Measurements from ENCODE around the gene FOSB.

FOSB gene

DNA sequence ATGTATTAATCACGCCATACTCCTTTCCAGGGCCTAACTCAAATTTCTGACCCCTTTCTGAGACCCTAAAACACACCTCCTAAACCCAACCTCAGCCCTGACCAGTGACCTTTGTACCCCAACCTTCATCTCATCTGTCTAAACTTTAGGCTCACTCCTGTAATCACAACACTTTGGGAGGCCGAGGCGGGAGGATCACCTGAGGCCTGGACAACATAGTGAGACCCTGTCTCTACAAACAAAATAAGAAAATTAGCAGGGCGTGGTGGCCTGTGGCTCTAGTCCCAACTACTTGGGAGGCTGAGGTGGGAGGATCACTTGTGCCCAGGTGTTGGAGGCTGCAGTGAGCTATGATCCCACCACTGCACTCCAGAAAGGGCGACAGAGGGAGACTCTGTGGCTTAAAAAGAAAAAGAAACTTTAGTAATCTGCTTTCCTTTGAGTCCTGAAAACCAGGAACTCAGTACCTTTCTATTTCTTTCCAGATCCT is 24.4 kb downstream of the FOSB start:
- Histone ChIP-seq H3K36me3 (ENCODE audit: control insufficient read depth, insufficient read depth, low read length, severe bottlenecking) (no peaks in the 10 kb centered on the region), H3K4me3 (ENCODE audit: low read length) (peak overlapping the region; percentile 94), H3K27me3 (replicated peaks; ENCODE audit: control insufficient read depth, insufficient read depth, low read length) (no peaks in the 10 kb centered on the region), H3K9ac (ENCODE audit: low read length) (peak overlapping the region; percentile 89), H3K4me1 (ENCODE audit: control insufficient read depth, insufficient read depth, low read length) (peaks cover 2% of the 10 kb centered on the region), H3K9me3 (ENCODE audit: control insufficient read depth, low read length) (no peaks in the 10 kb centered on the region)
- DNase-seq (ENCODE audit: low read depth) = no peak

DNA sequence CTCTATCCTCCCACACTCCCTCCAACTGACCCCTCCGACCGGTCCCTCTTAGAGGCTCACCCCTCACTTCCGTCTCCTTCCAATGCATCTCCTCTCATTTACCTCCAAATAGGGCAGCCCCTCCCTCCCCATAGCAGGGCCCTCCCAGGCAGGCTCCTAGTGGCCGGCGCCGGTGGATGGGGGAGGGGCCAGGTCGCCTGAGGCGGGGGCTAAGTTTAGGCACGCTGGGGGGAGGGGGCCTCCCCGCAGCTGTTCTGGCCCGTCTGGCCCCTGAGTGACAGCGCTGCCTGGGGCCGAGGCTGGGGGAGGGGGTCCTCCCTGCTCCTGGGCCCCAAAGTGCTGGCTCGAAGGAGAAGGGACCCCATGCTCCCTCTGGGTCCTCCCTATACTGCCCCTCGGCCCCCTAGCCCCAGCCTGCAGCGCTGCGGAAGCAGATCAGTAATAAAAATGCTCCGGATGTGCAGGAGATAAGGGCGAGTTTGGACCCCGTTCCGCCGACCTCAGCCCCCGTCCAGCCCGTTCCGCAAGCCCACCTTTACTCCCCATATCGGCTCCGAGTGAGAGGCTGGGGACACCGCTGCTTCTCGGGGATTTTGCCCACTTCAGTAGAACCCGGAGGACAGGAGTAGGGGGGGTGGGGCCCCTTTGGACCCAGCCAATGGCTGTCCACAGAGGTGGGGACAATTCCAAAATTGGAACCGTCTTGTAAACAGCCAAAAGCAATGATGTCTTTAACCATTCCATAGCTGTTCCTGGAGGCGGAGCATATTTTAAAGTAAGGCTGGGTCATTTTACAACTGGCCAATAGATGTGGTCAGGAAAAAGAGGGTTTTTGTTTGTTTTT is 25.1 kb downstream of the FOSB start:
- Histone ChIP-seq H3K9ac (ENCODE audit: low read length) (peak overlapping the region; percentile 89), H3K27me3 (replicated peaks; ENCODE audit: control insufficient read depth, insufficient read depth, low read length) (no peaks in the 10 kb centered on the region), H3K4me1 (ENCODE audit: control insufficient read depth, insufficient read depth, low read length) (peaks cover 3% of the 10 kb centered on the region), H3K36me3 (ENCODE audit: control insufficient read depth, insufficient read depth, low read length, severe bottlenecking) (no peaks in the 10 kb centered on the region), H3K4me3 (ENCODE audit: low read length) (peak overlapping the region; percentile 94), H3K9me3 (ENCODE audit: control insufficient read depth, low read length) (no peaks in the 10 kb centered on the region)
- DNase-seq (ENCODE audit: low read depth) = peak; percentile 82

DNA sequence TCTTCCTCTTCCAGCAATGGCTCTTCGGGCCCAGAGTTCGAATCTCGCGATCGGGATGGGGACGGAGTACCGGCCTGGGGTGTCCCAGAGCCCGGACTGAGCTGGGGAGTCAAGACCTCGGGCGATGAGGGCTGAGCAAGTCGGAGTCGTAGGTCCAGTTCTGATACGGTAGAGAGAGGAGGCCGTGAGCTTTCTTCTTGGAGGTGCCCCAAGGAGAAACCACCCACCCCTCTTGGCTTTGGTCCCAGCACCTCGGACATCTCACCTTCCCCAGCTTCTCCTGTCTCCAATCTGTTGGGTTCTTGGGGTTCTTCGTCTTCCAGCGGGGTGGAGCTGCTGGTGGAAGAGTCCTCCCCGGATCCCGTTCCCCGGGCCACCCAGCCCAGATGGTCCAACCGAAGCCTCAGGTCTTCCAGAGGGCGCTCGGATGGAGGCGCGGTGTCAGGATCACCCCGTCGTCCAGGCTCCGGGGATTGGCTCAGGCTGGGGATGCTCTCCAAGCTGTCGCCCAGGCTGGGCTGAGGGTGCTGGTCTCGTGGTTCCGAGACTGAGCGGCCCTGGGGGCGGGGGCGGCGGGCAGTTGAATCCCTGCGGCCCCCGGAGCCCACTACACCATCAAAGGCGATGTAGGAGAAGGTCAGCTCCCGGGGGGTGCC is 26.6 kb downstream of the FOSB start:
- DNase-seq (ENCODE audit: low read depth) = no peak
- Histone ChIP-seq H3K9ac (ENCODE audit: low read length) (no peak overlapping the region), H3K4me1 (ENCODE audit: control insufficient read depth, insufficient read depth, low read length) (peaks cover 8% of the 10 kb centered on the region), H3K36me3 (ENCODE audit: control insufficient read depth, insufficient read depth, low read length, severe bottlenecking) (no peaks in the 10 kb centered on the region), H3K4me3 (ENCODE audit: low read length) (no peak overlapping the region), H3K9me3 (ENCODE audit: control insufficient read depth, low read length) (no peaks in the 10 kb centered on the region), H3K27me3 (replicated peaks; ENCODE audit: control insufficient read depth, insufficient read depth, low read length) (no peaks in the 10 kb centered on the region)

DNA sequence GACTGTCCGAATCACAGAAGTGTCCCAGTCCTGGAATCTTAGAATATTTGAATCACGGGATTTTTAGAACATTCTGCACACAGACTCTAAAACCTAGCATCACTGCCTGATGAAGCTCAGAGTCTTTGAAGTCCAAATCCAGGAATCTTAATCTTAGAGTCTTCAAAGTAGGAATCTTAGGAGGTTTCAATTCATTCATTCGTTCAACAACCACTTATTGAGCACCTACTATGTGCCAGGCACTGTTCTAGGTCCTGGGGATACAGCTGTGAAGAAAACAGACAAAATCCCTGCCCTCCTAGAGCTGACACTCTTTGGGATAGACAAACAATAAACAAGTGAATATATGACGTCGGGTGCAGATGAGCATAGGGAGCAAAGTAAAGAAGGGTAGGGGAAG is 27.4 kb downstream of the FOSB start:
- Histone ChIP-seq H3K9me3 (ENCODE audit: control insufficient read depth, low read length) (no peaks in the 10 kb centered on the region), H3K4me1 (ENCODE audit: control insufficient read depth, insufficient read depth, low read length) (peaks cover 8% of the 10 kb centered on the region), H3K27me3 (replicated peaks; ENCODE audit: control insufficient read depth, insufficient read depth, low read length) (no peaks in the 10 kb centered on the region), H3K4me3 (ENCODE audit: low read length) (no peak overlapping the region), H3K36me3 (ENCODE audit: control insufficient read depth, insufficient read depth, low read length, severe bottlenecking) (no peaks in the 10 kb centered on the region), H3K9ac (ENCODE audit: low read length) (no peak overlapping the region)
- DNase-seq (ENCODE audit: low read depth) = no peak

DNA sequence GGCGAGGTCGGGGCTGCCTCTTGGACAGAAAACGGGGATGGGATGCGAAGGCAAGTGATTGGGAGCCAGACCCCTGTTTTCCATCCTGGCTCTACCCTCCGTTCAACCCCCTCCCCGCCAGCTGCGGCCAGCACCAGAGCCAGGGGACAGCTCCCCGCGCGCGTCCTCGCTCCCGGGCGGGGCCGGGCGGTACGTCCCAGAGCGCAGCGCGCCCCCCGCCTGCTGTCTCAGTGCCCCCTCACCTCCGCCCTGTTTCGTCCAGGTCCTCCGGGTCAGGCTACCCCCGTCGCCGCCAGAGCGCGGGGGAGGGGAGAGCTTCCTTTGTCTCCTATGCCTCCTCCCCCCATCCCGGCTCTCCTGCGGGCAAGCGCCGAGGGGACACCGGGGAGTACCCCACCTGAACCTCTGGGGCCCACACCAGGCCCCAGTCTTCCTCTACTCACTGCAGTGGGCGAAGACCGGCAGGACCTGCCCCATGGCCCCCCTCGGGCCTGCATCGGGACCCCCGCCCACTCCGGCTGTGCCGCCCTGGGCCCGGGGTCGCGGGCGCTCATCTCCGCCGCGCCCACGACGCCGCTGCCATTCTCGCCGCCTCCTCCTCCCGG is 28.7 kb downstream of the FOSB start:
- peak; percentile 69 for DNase-seq (ENCODE audit: low read depth)
- Histone ChIP-seq H3K27me3 (replicated peaks; ENCODE audit: control insufficient read depth, insufficient read depth, low read length) (no peaks in the 10 kb centered on the region), H3K4me1 (ENCODE audit: control insufficient read depth, insufficient read depth, low read length) (peaks cover 8% of the 10 kb centered on the region), H3K9ac (ENCODE audit: low read length) (peak overlapping the region; percentile 58), H3K9me3 (ENCODE audit: control insufficient read depth, low read length) (no peaks in the 10 kb centered on the region), H3K4me3 (ENCODE audit: low read length) (peak overlapping the region; percentile 86), H3K36me3 (ENCODE audit: control insufficient read depth, insufficient read depth, low read length, severe bottlenecking) (no peaks in the 10 kb centered on the region)

DNA sequence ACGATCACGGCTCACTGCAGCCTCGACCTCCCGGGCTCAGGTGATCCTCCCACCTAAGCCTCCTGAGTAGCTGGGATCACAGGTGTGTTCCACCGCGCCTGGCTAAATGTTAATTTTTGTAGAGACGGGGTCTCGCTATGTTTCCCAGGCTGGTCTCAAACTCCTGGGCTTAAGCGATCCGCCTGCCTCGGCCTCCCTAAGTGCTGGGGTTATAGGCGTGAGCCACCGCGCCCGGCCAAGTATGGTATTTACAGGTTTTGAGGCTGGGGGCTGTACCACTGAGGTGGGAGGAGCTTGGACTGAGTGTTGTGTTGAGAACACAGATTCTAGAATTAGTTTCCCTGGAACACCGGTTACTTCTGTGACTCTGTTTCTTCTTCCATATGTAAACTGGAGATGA is 30.0 kb downstream of the FOSB start:
- DNase-seq (ENCODE audit: low read depth) = no peak
- no peak overlapping the region for H3K4me3 ChIP-seq (ENCODE audit: low read length)
- no peak overlapping the region for H3K9ac ChIP-seq (ENCODE audit: low read length)
- no peaks in the 10 kb centered on the region for H3K9me3 ChIP-seq (ENCODE audit: control insufficient read depth, low read length)
- H3K4me1 ChIP-seq (ENCODE audit: control insufficient read depth, insufficient read depth, low read length) = peaks cover 8% of the 10 kb centered on the region
- H3K36me3 ChIP-seq (ENCODE audit: control insufficient read depth, insufficient read depth, low read length, severe bottlenecking) = no peaks in the 10 kb centered on the region
- no peaks in the 10 kb centered on the region for H3K27me3 ChIP-seq (replicated peaks; ENCODE audit: control insufficient read depth, insufficient read depth, low read length)

DNA sequence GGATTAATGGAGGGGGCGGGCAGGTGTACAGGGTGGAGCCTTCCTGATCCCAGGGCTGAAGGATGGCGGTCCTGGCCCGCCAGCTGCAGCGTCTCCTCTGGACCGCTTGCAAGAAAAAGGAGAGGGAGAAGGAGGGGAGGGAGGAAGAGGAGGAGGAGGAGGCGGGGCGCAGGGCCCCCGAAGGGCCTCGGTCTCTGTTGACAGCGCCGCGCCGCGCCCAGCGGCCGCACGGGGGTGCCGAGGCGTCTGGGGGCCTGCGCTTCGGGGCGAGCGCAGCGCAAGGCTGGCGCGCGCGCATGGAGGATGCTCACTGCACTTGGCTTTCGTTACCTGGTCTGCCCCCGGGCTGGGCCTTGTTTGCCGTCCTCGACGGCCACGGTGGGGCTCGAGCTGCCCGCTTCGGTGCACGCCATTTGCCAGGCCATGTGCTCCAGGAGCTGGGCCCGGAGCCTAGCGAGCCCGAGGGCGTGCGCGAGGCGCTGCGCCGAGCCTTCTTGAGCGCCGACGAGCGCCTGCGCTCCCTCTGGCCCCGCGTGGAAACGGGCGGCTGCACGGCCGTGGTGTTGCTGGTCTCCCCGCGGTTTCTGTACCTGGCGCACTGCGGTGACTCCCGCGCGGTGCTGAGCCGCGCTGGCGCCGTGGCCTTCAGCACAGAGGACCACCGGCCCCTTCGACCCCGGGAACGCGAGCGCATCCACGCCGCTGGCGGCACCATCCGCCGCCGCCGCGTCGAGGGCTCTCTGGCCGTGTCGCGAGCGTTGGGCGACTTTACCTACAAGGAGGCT is 30.8 kb downstream of the FOSB start, which contains the start of gene PPM1N:
PPM1N (plus strand) TSS at position 33 of the 785 bp plus-strand sequence; CDS start at position 63, 30 bp downstream.
- H3K4me3 ChIP-seq (ENCODE audit: low read length) = peak within 1 kb of the TSS; percentile 66
- no peaks in the 10 kb centered on the region for H3K27me3 ChIP-seq (replicated peaks; ENCODE audit: control insufficient read depth, insufficient read depth, low read length)
- H3K4me1 ChIP-seq (ENCODE audit: control insufficient read depth, insufficient read depth, low read length) = peaks cover 8% of the 10 kb centered on the region
- peak; percentile 60 for DNase-seq (ENCODE audit: low read depth)
- peak within 1 kb of the TSS; percentile 72 for H3K9ac ChIP-seq (ENCODE audit: low read length)
- H3K9me3 ChIP-seq (ENCODE audit: control insufficient read depth, low read length) = no peaks in the 10 kb centered on the region
- H3K36me3 ChIP-seq (ENCODE audit: control insufficient read depth, insufficient read depth, low read length, severe bottlenecking) = no peaks in the 10 kb centered on the region

DNA sequence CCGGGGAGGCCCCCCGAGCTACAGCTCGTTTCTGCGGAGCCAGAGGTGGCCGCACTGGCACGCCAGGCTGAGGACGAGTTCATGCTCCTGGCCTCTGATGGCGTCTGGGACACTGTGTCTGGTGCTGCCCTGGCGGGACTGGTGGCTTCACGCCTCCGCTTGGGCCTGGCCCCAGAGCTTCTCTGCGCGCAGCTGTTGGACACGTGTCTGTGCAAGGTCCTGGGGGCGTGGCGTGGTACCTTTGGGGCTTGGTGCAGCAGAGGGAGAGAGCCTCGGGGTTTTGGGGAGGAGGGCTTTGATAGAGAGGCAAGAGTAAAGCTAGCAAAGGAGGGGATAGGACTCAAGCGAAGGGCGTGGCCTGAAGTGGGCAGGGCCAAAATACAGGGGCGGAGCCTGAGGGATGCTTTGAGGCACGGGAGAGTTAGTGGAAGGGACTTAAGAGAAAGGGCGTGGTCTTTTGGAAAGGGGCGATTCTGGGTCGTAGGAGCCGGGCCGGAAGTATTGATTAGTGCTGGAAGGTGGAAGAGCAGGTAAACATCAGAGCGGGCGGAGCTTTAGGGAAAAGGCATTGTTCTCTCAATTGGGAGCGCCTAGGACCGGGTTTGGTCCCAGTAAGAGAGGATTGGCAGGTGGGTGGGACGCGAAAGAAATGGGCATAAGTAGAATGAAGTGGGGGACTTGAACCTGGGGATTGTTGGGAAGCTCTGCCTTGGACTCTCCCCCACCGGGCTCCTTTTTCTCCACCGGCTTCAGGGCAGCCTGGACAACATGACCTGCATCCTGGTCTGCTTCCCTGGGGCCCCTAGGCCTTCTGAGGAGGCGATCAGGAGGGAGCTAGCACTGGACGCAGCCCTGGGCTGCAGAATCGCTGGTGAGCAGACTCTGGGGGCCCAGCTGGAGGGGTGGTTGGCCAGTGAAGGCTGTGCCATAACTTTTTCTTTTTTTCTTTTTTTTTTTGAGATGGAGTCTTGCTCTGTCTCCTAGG is 31.7 kb downstream of the FOSB start:
- DNase-seq (ENCODE audit: low read depth) = peak; percentile 42
- Histone ChIP-seq H3K36me3 (ENCODE audit: control insufficient read depth, insufficient read depth, low read length, severe bottlenecking) (no peaks in the 10 kb centered on the region), H3K9ac (ENCODE audit: low read length) (no peak overlapping the region), H3K4me3 (ENCODE audit: low read length) (no peak overlapping the region), H3K9me3 (ENCODE audit: control insufficient read depth, low read length) (no peaks in the 10 kb centered on the region), H3K4me1 (ENCODE audit: control insufficient read depth, insufficient read depth, low read length) (peaks cover 8% of the 10 kb centered on the region), H3K27me3 (replicated peaks; ENCODE audit: control insufficient read depth, insufficient read depth, low read length) (no peaks in the 10 kb centered on the region)

DNA sequence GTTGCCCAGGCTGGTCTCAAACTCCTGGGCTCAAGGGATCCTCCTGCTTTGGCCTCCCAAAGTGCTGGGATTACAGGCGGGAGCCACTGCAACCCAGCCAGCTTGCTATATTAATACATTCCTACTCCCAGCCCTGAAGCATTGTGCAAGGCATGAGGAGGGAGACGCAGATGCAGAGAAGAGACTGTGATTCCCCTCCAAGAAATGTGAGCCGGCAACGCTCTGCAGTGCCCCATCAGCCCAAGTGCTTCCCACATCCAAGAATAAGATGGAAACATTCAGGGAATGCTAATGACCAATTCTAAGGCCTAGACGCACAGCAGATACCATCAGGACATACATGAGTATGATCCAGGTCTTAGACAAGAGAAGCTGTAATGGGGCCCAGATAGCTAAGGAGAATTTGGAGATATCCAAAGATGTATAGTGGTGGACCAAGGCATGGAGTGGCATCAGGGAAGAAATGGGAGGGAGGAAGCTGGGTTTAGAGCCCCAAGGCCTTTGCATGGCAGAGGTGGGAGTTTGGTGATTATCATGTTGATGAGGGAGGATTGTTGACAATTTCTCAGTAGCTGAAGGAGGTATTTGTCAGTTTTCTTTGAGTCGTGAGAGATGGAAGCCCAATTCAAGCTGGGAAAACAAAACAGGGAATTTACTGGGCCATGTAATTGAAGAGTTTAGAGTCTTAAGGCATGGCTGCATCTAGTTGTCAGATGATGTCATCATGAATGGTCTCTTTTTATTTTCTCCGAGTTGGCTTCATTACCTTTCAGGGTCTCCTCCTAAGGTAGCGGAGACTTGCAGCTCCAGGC is 33.3 kb downstream of the FOSB start:
- Histone ChIP-seq H3K9me3 (ENCODE audit: control insufficient read depth, low read length) (no peaks in the 10 kb centered on the region), H3K4me3 (ENCODE audit: low read length) (no peak overlapping the region), H3K9ac (ENCODE audit: low read length) (no peak overlapping the region), H3K4me1 (ENCODE audit: control insufficient read depth, insufficient read depth, low read length) (peaks cover 8% of the 10 kb centered on the region), H3K36me3 (ENCODE audit: control insufficient read depth, insufficient read depth, low read length, severe bottlenecking) (no peaks in the 10 kb centered on the region), H3K27me3 (replicated peaks; ENCODE audit: control insufficient read depth, insufficient read depth, low read length) (no peaks in the 10 kb centered on the region)
- no peak for DNase-seq (ENCODE audit: low read depth)
